GM12874 (cell line): Measurements from ENCODE around the gene CAMK2D.

Experiments used
- CTCF ChIP-seq: IDR thresholded peaks from 2 replicates; pipeline ENCODE4 v1.5.1; 2011; ENCODE audit warnings: low read depth, mild to moderate bottlenecking, control low read depth, low read length, moderate library complexity; ENCODE audit not compliant: insufficient read depth

CAMK2D gene

GRCh38 chr4:113750734-113751133 is 10.8 kb downstream of the CAMK2D start:
- TF ChIP-seq CTCF, result no peak

GRCh38 chr4:113750296-113750695 is 11.2 kb downstream of the CAMK2D start:
- TF ChIP-seq CTCF, result no peak

- no peak for TF ChIP-seq CTCF
These were observed 12.4 kb downstream of the CAMK2D start for GRCh38 chr4:113749178-113749577.

GRCh38 chr4:113747949-113748348 is 13.6 kb downstream of the CAMK2D start:
- no peak for TF ChIP-seq CTCF

- TF ChIP-seq CTCF, result no peak
These were observed 15.8 kb downstream of the CAMK2D start for GRCh38 chr4:113745711-113746110.

GRCh38 chr4:113744667-113745240 is 16.8 kb downstream of the CAMK2D start:
- no peak for TF ChIP-seq CTCF

GRCh38 chr4:113743690-113744089 is 17.8 kb downstream of the CAMK2D start:
- TF ChIP-seq CTCF, result no peak
